ENCODE results near the gene ESYT2. TPM values are rescaled to one million over a fixed set of nuclear protein-coding genes. Genes with fewer than 3 reads are reported as not detected.

ESYT2 gene
- total RNA-seq, 4 donors from 2014 or later, result 209 to 286 (median 230) TPM

DNA sequence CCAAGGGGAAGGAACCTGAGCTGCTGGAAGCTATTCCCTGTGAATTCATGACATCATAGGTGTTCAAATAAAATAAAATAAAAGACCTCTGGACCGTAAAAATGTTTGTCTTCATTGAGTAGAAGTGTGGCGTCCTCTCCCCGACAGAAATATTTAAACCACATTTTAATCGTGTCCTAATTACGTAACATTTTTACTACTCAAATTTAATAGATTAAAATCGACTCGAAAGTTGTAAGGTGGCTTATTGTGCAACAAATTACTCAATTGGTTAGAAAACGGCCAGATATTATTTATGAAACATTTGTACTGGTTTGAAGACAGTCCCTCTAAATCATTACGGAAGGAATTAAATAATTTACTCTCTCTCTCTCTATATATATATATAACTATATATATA lies 109.2 kb downstream of the ESYT2 start:
- Histone ChIP-seq H3K27ac (no peak overlapping the region), H3K4me1 (no peaks in the 10 kb centered on the region), H3K36me3 (no peaks in the 10 kb centered on the region), H3K27me3 (no peaks in the 10 kb centered on the region), H3K4me3 (no peak overlapping the region), H3K9me3 (no peaks in the 10 kb centered on the region)
- TF ChIP-seq EP300 (IDR thresholded peaks at IDR 0.05), result no peak
- TF ChIP-seq POLR2AphosphoS5 (IDR thresholded peaks at IDR 0.05), result no peak
- TF ChIP-seq, protein P1, sequence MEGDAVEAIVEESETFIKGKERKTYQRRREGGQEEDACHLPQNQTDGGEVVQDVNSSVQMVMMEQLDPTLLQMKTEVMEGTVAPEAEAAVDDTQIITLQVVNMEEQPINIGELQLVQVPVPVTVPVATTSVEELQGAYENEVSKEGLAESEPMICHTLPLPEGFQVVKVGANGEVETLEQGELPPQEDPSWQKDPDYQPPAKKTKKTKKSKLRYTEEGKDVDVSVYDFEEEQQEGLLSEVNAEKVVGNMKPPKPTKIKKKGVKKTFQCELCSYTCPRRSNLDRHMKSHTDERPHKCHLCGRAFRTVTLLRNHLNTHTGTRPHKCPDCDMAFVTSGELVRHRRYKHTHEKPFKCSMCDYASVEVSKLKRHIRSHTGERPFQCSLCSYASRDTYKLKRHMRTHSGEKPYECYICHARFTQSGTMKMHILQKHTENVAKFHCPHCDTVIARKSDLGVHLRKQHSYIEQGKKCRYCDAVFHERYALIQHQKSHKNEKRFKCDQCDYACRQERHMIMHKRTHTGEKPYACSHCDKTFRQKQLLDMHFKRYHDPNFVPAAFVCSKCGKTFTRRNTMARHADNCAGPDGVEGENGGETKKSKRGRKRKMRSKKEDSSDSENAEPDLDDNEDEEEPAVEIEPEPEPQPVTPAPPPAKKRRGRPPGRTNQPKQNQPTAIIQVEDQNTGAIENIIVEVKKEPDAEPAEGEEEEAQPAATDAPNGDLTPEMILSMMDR (IDR thresholded peaks at IDR 0.05), result no peak
- TF ChIP-seq POLR2A (IDR thresholded peaks at IDR 0.05), result no peak
- WGBS, 2 donors (ENCODE audit: low coverage in 1 of 2), result 74 to 89% methylated on average over 9 of the region's 9 CpGs
- no peak for ATAC-seq

DNA sequence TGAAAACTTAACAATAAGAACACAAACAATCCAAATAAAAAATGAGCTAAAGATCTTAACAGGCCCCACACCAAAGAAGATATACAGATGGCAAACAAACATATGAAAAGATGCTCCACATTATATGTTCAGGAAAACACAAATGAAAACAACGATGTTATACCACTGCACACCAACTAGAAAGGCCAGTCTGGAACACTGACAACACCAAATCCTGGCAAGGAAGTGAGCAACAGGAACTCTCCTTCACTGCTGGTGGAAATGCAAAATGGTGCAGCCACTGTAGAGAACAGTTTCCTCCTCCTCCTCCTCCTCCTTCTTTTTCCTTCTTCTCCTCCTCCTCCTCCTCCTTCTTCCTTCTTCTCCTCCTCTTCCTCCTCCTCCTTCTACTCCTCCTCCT lies 112.5 kb downstream of the ESYT2 start:
- TF ChIP-seq POLR2AphosphoS5 (IDR thresholded peaks at IDR 0.05) (no peak), EP300 (IDR thresholded peaks at IDR 0.05) (no peak), POLR2A (IDR thresholded peaks at IDR 0.05) (no peak)
- TF ChIP-seq, protein P1 (IDR thresholded peaks at IDR 0.05), result no peak
- Histone ChIP-seq H3K27me3 (no peaks in the 10 kb centered on the region), H3K27ac (no peak overlapping the region), H3K4me3 (no peak overlapping the region), H3K9me3 (no peaks in the 10 kb centered on the region), H3K36me3 (no peaks in the 10 kb centered on the region), H3K4me1 (no peaks in the 10 kb centered on the region)
- ATAC-seq, result no peak
- 90 to 100% methylated on average over 1 of the region's 1 CpG for WGBS, 2 donors (ENCODE audit: low coverage in 1 of 2)

DNA sequence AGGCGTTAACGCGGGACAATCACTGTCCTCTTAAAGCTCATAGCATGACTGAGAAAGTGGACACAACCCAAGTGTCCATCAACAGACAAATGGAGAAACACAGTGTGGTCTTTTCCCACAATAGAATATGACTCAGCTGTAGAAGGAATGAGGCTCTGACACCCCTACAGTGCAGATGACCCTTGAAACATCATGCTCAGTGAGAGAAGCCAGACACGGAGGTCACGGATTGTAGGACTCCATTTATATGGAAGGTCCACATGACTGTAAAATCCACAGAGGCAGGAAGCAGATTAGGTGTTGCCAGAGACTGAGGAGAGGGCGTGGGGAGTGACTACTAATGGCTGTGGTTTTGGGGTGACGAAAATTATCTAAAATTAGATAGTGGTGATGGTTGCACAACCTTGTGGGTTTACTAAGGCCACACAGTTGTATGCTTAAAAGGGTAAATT lies 118.6 kb downstream of the ESYT2 start:
- Histone ChIP-seq H3K9me3 (peaks cover 0 to 7% (median 0%) of the 10 kb centered on the region in 3 donors), H3K4me1 (peaks cover 0 to 3% (median 0%) of the 10 kb centered on the region in 3 donors), H3K4me3 (no peak overlapping the region), H3K27me3 (no peaks in the 10 kb centered on the region), H3K27ac (no peak overlapping the region), H3K36me3 (no peaks in the 10 kb centered on the region)
- 88 to 100% methylated on average over 1 to 6 of the region's 7 CpGs for WGBS, 2 donors (ENCODE audit: low coverage in 1 of 2)
- no peak for ATAC-seq
- TF ChIP-seq EP300 (IDR thresholded peaks at IDR 0.05) (no peak), POLR2A (IDR thresholded peaks at IDR 0.05) (no peak), POLR2AphosphoS5 (IDR thresholded peaks at IDR 0.05) (no peak)
- TF ChIP-seq, protein P1 (IDR thresholded peaks at IDR 0.05), result no peak

DNA sequence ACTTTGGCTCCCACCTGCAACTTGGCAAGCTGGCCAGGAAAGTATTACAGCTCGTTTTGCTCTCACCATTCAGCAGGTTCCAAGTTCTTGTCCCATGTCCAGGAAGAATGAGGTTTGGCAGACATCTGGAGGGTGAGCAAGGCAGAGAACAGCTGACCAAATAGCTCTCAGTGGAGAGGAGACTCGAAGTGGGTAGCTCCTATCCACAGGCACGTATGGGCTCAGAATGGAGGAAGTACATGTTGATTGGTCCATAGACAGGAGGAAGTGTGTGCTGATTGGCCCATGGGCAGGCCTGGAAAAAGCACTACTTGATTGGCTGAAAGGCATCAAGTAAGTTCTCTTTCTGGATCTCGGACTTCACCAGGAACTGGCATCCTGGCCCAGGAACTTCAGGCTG lies 121.7 kb downstream of the ESYT2 start:
- TF ChIP-seq POLR2A (IDR thresholded peaks at IDR 0.05), result no peak
- TF ChIP-seq, protein P1 (IDR thresholded peaks at IDR 0.05), result no peak
- TF ChIP-seq EP300 (IDR thresholded peaks at IDR 0.05), result no peak
- no peak for TF ChIP-seq POLR2AphosphoS5 (IDR thresholded peaks at IDR 0.05)
- Histone ChIP-seq H3K36me3 (no peaks in the 10 kb centered on the region), H3K4me3 (no peak overlapping the region), H3K27ac (no peak overlapping the region), H3K4me1 (peaks cover 0 to 22% (median 6%) of the 10 kb centered on the region in 3 donors), H3K9me3 (peaks cover 0 to 7% (median 0%) of the 10 kb centered on the region in 3 donors), H3K27me3 (no peaks in the 10 kb centered on the region)
- WGBS, 2 donors (ENCODE audit: low coverage in 1 of 2), result 56 to 80% methylated on average over 2 to 4 of the region's 4 CpGs
- ATAC-seq, result no peak

DNA sequence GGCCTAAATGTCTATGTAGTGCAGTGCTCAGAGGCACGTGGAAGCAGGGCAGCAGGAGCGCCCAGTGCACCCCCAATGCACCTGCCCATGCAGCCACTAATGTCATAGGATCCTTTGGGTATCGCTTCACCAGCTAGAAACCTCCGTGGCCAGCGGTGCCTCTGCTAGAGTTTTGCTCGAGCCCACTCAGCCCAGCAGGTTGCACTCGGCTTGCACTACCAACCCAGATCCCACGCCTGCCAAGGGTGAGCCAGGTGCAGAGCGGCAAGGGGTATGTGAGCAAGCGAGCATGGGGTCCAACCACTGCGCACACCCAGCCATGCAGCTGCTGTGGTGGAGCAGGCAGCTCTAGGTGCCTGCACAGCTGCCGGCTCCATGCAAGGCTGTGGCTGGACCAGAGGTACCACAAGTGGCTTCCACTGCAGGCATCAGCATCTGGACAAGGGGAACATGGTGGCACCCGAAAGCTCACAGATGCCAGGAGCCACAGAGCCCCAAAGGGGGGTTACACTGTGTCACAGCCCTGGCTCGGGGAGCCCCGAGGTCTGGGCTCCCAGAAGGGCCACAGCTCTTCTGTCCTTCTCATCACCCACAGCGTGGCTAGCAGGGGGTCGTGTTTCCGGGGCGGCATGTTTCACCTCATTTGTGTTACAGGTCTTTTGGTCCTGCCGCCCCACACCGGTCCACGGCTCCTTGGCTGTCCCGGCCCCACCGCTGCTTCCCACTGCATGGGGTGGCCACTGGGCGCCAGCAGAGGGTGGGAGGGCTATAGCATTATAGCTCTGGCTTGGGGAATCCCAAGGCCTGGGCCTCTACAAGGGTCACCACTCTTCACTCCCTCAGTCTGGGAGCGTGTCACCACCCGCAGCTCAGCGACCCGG lies 122.4 kb downstream of the ESYT2 start:
- Histone ChIP-seq H3K27ac (no peak overlapping the region), H3K4me1 (peaks cover 0 to 22% (median 6%) of the 10 kb centered on the region in 3 donors), H3K36me3 (no peaks in the 10 kb centered on the region), H3K9me3 (peaks cover 0 to 7% (median 0%) of the 10 kb centered on the region in 3 donors), H3K27me3 (no peaks in the 10 kb centered on the region), H3K4me3 (no peak overlapping the region)
- no CpG with 5 or more reads among the region's 29 CpGs for WGBS, 2 donors (ENCODE audit: low coverage in 1 of 2)
- ATAC-seq, result no peak
- TF ChIP-seq EP300 (IDR thresholded peaks at IDR 0.05) (no peak), POLR2AphosphoS5 (IDR thresholded peaks at IDR 0.05) (no peak), POLR2A (IDR thresholded peaks at IDR 0.05) (no peak)
- TF ChIP-seq, protein P1 (IDR thresholded peaks at IDR 0.05), result no peak
